DOHH2 (cell line): ENCODE results near the gene CUL3.

Experiments
- CTCF ChIP-seq: fragments of 200-600 bp; sonication (generic); IDR thresholded peaks from one replicate; pipeline ENCODE4 v1.5.1; 2014; ENCODE audit warnings: antibody characterized with exemption, mild to moderate bottlenecking, low read depth, low read length; ENCODE audit not compliant: poor library complexity, severe bottlenecking
- EZH2phosphoT487 ChIP-seq: fragments of 200-600 bp; sonication (generic); IDR thresholded peaks from 2 replicates; pipeline ENCODE4 v1.6.1; 2017; ENCODE audit warnings: borderline replicate concordance, mild to moderate bottlenecking, antibody characterized with exemption, low read length, moderate library complexity, mixed read lengths

GRCh38 chr2:224586127-224586695 lies 1.0 kb upstream of the CUL3 start:
- TF ChIP-seq CTCF (no peak), EZH2phosphoT487 (no peak)
